Mammary epithelial cell (primary cell): ENCODE data around the gene KDM5D.

Source experiments
- CTCF ChIP-seq, 2 donors: IDR thresholded peaks in 1 of 2; conservative IDR thresholded peaks in 1 of 2; 2 replicates each; pipeline ENCODE4 v1.5.1; 2011 to 2012; ENCODE audit warnings: inconsistent platforms in 2 of 2, low read length in 2 of 2, mild to moderate bottlenecking in 2 of 2, control low read depth in 1 of 2, low read depth in 1 of 2; ENCODE audit not compliant: insufficient read depth in 1 of 2; ENCODE audit errors: extremely low read depth in 1 of 2
- EZH2 ChIP-seq: IDR thresholded peaks from 2 replicates; pipeline ENCODE4 v1.6.1; 2012; ENCODE audit warnings: low read length, inconsistent platforms, borderline replicate concordance

GRCh38 chrY:19717950-19718349 is 26.6 kb downstream of the KDM5D start:
- TF ChIP-seq CTCF (conservative IDR thresholded peaks at IDR 0.05 in 1 of 2, IDR thresholded peaks at IDR 0.05 in 1 of 2; ENCODE audit: extremely low read depth in 1 of 2, insufficient read depth in 1 of 2, low read depth in 1 of 2, low read length in 2 of 2): no peak
- TF ChIP-seq EZH2: no peak
